HG03097 (cell line): ENCODE measurements around the gene PYHIN1.
"Not testable (repeated sequence)": the region's sequence is repeated elsewhere in the genome, so short reads cannot be mapped to it uniquely, and the experiment has no call there.

Experiments used
- ATAC-seq: cut with Tn5 transposase; IDR thresholded peaks from one replicate; pipeline ENCODE4 v1.9.1; 2021; ENCODE audit not compliant: unreplicated experiment, low FRiP score

The PYHIN1 gene

GRCh38 chr1:158978730-158979129 is 47.4 kb downstream of the PYHIN1 start:
- ATAC-seq = no peak

GRCh38 chr1:158979229-158979628 is 47.9 kb downstream of the PYHIN1 start:
- ATAC-seq = no peak

- ATAC-seq = no peak
Measured at GRCh38 chr1:158983235-158983634, 51.9 kb downstream of the PYHIN1 start.

DNA sequence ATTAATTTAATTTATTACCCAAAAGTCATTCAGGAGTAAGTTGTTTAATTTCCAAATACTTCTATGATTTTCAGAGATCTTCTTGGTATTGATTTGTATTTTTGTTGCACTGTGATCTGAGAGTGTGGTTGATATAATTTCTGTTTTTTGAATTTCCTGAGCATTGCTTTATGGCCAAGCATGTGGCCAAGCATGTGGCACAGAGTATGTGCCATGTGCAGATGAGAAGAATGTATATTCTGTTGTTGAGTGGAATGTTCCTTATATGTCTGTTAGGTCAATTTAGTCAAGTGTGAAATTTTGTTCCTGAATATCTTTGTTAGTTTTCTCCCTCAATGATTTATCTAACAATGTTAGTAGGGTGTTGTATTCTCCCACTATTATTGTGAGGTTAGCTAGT is 53.0 kb downstream of the PYHIN1 start:
- ATAC-seq = no peak

GRCh38 chr1:158989424-158989823 is 58.1 kb downstream of the PYHIN1 start:
- ATAC-seq = no peak

DNA sequence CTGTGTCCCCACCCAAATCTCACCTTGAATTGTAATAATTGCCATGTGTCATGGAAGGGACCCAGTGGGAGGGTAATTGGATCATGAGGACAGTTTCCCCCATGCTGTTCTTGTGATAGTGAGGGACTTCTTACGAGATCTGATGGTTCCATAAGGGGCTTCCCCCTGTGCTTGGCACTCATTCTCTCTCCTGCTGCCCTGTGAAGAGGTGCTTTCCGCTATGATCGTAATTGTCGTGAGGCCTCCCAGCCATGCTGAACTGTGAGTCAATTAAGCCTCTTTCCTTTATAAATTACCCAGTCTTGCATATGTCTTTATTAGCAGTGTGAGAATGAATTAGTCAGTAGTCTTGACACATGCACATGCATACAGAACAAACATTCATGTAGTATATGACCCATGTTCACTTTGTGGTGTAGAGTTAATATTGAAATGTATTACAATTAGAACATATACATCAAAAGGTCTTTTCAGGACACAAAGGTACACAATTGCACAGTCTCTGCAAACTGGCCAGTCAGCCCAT is 61.5 kb downstream of the PYHIN1 start:
- ATAC-seq = no peak

DNA sequence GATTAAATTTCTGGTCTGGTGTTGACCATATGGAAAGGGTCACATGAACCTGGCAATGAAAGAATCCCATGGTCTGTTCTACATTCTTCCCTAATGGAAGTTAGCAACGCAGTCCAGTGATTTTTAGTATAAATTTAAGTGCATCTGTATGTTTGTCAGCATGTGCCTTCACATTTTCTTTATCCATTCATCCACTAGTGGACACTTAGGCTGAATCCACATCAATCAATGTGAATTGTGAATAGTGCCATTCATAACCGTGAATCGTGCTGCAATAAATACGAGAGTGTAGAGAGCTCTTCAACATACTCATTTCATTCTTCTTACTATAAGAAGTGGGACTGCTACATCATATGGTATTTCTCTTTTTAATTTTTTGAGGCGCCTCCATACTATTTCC is 65.6 kb downstream of the PYHIN1 start:
- ATAC-seq = no peak

DNA sequence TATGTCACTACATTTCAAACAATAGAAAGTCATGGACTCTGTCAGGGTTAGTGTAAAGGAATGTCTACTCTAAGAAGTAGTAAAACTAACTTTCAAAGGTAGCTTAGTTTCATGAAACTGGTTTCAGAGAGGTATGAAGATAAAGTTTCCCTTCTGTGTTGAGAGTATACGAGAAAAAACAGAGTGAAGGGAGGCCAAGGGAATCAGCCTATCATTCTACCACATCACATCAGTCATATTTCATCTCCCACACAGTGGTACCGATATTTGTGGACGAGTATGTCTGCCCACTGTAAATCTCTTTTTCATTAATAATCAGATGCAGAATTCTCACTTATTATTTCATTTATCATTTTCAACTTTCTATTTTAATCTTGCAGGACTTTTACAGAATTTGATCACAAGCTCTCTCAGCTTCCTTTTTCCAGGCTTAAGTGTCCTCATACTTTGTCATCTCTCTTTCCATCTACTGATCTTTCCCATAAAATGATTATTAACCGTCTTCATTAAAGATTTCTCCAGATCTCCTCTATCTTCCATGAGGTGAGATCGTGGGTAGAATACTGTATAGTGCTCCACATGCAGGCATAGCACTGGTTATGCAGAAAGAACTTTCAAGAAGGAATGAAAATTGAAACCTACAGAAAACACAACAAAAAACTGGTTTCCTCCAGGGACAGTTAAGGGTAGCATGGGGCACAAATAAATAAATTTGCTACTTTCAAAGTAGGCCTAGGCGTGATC is 66.9 kb downstream of the PYHIN1 start:
- ATAC-seq = peak; percentile 32

GRCh38 chr1:158998781-158999161 is 67.4 kb downstream of the PYHIN1 start:
- ATAC-seq = peak; percentile 40

DNA sequence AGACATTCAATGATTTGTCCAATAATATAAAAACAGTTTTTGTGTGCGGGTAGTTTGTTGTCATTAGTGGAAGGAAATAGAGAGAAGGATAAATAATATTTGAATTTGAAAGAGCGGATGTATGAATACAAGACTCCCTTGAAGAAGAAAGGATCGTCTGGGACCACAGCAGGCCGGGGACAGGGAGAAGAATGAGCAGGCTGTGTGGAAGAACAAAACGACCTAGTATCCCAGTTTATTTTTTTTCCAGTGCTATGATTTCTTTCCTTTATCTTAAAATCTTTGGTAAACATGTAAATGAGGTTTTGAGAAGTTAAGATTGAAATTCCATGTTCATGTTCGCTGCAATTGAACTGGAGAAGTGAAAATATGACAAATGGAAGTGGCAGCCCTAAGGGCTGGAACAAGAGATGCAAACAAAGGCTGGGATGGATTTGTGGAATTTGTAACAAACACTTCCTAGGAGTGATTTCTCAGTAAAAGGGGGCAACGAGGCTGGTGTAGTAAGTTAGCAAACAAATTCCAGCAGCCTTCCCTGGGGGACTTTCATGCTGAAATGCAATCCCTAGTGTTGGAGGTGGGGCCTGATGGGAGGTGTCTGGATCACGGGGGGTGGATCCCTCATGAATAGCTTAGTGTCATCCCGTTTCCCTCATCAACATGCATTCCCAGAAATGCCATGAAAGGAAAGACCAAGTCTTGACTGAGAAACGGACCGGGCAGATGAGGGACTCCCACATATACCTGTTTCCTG is 68.1 kb downstream of the PYHIN1 start:
- ATAC-seq = no peak

DNA sequence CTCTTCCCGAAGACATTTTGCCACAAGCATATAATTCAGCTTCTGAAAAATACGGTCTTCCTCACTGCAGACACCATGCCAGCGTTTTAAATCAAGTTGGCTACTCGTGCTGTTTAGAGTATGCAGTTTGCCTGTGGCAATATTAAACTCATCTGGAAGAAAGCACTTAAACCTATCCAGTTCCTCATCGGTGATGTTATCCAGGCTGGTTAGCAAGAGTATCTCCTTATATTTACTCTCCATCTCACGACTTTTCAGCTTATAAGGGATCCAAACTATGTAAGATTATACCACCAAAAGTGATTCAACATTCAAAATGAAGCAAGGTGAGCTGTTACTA is 68.7 kb downstream of the PYHIN1 start:
- ATAC-seq = no peak

- ATAC-seq = no peak
Measured at GRCh38 chr1:159000625-159001024, 69.3 kb downstream of the PYHIN1 start.

GRCh38 chr1:159005161-159005560 is 73.8 kb downstream of the PYHIN1 start:
- ATAC-seq = no peak

DNA sequence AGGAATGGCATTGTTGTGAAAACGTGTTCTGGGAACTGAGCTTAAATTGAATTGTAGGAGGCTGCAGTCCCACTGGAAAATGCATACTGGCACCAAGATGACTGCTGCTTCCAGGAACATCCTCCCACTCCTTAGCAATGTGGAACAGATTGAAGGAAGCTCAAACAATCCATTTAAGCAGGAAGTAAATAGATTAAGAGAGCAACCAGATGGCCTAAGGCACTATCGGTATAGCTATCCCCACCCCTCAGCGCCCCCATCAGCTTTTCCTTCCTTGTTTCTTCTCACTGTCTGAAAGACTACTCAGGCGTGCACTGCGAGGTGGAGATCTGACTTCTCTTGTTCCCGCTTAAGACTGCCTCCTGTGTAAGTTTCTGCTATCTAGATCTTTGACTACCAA is 74.3 kb downstream of the PYHIN1 start:
- no peak for ATAC-seq

- ATAC-seq = not testable (repeated sequence)
Measured at GRCh38 chr1:159006210-159006807, 75.0 kb downstream of the PYHIN1 start.

GRCh38 chr1:159007726-159008125 is 76.4 kb downstream of the PYHIN1 start:
- ATAC-seq = no peak

DNA sequence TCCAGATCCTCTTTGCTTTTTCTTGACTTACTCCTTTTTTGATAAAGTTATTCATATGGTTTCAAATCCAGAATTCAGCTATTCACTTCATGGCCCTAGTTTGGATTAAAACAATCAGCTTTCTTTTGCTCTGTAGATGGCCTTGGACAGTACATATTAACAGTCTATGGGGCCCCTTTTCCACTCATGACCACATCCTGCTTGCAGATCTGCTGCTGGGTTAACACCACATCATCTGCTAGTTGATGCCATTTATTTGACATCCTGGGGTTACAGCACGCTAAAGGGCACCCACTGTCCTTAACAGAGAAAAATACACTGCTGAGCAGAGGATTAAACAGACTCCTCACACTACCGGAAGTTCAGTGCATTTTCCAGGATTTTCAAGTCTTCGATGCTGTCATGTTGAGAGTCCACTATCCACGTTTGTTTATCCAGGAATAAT is 77.4 kb downstream of the PYHIN1 start:
- ATAC-seq = peak; percentile 85

DNA sequence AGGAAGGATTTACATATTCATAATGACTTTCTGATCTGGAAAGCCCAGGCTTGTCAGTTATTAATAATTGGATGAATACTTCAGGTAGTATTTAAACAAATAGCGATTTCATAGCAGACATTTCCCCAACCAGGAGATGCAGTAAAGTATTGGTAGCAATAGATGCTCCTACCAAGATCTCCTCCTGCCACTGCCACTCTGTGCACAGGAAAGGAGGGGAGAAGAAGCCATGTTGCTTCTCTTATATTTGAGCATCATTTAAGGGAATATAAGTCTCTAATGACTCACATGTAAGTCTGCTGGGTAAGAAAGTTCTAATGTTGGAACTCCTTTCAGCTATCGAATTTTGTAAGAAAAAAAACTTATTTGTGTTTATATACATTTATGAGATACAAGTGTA is 77.9 kb downstream of the PYHIN1 start:
- no peak for ATAC-seq

DNA sequence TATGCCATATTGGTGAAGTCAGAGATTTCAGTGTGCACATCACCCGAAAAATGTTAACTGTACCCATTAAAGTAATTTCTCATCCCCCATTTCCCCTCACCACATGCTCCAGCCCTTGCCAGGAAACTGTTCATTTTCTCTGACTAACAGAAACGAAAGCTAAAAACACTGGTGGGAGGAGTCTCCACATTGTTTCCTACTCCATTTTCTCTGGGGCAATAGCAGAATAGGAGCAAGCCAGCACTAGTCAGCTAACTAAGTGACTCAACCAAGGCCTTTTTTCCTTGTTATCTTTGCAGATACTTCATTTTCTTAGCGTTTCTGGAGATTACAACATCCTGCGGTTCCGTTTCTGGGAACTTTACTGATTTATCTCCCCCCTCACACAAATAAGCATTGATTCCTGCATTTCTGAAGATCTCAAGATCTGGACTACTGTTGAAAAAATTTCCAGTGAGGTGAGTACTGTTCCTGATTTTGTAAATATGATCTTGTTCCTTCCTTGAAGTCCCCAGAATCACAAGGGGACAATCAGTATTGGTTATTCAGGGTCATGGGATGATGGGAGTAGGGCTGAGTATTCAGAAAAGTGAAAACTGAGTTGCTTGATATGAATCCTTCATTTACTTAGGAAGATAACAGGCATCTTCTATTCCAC is 78.5 kb downstream of the PYHIN1 start, which contains the start of gene IFI16:
Gene IFI16 (plus strand): TSS at position 204 of the 658 bp plus-strand sequence. CDS start 4,774 bp downstream, outside the sequence.
- ATAC-seq = peak; percentile 68

- no peak for ATAC-seq
Measured at GRCh38 chr1:159010391-159010790, 79.0 kb downstream of the PYHIN1 start.

- ATAC-seq = not testable (repeated sequence)
Measured at GRCh38 chr1:159011001-159011400, 79.6 kb downstream of the PYHIN1 start.
